Measurements from ENCODE around the gene RPL34.

DNA sequence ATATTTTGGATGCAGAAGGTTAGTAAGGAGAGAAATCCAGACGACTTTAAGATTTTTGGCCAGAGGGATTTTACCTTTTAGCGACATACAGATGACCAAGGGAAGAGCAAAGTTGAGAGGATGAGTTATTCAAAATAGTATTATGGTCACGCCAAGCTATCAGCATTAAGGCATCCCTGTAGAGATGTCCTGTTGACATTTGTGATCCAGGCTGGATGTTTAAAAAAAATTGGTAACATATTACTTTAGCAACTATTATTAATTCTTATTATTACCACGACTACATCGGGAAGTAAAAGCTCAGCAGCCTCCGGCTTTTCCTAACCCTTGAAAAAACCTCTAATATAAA, 29.5 kb downstream of the RPL34 start:
- TF ChIP-seq, protein P1, sequence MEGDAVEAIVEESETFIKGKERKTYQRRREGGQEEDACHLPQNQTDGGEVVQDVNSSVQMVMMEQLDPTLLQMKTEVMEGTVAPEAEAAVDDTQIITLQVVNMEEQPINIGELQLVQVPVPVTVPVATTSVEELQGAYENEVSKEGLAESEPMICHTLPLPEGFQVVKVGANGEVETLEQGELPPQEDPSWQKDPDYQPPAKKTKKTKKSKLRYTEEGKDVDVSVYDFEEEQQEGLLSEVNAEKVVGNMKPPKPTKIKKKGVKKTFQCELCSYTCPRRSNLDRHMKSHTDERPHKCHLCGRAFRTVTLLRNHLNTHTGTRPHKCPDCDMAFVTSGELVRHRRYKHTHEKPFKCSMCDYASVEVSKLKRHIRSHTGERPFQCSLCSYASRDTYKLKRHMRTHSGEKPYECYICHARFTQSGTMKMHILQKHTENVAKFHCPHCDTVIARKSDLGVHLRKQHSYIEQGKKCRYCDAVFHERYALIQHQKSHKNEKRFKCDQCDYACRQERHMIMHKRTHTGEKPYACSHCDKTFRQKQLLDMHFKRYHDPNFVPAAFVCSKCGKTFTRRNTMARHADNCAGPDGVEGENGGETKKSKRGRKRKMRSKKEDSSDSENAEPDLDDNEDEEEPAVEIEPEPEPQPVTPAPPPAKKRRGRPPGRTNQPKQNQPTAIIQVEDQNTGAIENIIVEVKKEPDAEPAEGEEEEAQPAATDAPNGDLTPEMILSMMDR (IDR thresholded peaks at IDR 0.05; ENCODE audit: low read length) = no peak
- TF ChIP-seq EZH2 (IDR thresholded peaks at IDR 0.05; ENCODE audit: borderline replicate concordance, low read length) = no peak

Measured in OCI-LY1 (cell line).